Anterior cingulate cortex (tissue), 58 donors: ENCODE results near the gene CDK19.
"Not testable (repeated sequence)": the region's sequence is repeated elsewhere in the genome, so short reads cannot be mapped to it uniquely, and the experiment has no call there.

ENCODE experiments used
- DNase-seq, 58 donors: peaks; one replicate each; lab custom pipeline; 2025; lab: John Stamatoyannopoulos, UW

The CDK19 gene

DNA sequence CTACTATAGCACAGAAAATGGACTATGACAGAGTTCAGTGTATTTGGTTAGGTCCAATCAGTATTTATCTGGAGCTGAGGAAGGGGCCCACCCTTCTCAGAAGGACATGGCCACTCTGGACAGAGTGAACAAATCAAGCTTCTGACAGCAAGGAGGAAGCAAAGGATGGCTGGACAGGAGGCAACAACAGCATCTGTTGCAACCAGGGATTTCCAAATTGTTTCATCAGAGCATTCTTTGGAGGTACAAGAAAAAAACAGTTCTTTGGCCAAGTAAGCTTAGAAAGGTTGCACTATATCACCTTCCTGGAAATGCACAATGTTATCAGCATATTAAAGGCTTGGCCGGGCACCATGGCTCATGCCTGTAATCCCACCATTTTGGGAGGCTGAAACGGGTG is 220.2 kb downstream of the CDK19 start:
- DNase-seq: no peak

DNA sequence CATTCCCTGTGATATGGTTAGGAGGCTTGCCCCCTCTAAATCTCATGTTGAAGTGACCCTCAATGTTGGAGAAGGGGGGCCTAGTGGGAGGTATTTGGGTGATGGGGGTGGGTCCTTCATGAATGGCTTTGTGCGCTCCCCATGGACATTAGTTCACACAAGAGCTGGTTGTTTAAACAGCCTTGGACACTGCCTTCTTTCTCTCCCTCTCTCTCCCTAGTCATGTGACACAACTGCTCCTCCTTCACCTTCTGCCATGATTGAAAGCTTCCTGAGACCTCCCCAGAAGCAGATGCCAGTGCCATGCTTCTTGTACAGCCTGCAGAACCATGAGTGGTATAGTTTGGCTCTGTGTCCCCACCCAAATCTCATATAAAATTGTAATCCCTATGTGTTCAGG is 221.6 kb downstream of the CDK19 start:
- DNase-seq: no peak

DNA sequence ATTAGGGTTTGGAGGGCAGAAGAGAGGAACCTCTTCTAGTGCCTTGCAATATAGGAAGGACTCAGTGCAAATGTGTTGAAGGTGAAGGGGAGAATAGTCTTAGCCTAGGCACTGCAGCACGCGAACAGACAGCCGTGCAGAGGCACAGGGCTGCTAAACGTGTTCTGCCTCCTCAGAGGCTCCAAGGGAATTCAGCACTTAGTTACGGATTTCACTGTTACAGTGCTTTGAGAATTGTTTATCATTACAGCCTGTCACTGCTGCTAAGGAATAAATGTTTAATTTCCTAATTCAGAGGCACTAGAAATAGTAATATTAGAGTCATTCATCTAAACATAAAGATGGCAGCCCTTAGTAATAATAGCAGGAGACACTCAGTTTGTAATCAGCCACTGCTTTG is 222.5 kb downstream of the CDK19 start:
- no peak for DNase-seq

DNA sequence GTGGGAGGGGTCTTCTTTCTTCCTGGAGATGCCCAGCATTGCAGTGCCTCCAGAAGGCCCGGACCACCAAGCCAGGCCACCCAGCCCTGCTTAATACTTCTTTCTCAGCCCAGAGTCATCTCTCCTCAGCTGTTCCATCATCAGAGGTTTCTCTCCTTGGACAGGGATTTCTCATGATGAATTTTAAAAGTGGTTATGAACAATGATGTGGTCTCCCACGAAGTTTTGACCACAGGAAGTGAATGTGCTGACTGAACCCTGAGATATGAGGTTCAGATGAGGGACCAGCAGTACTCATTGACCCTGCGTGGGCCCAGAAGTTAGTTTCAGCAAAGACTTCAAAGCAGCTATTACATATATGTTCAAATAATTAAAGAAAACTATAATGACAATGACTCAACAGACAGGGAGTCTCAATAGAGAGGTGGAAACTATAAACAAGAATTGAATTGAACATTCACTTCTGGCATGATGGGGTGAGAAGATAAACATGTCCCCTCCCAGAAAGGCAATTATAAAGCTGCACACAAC is 224.4 kb downstream of the CDK19 start:
- no peak for DNase-seq

DNA sequence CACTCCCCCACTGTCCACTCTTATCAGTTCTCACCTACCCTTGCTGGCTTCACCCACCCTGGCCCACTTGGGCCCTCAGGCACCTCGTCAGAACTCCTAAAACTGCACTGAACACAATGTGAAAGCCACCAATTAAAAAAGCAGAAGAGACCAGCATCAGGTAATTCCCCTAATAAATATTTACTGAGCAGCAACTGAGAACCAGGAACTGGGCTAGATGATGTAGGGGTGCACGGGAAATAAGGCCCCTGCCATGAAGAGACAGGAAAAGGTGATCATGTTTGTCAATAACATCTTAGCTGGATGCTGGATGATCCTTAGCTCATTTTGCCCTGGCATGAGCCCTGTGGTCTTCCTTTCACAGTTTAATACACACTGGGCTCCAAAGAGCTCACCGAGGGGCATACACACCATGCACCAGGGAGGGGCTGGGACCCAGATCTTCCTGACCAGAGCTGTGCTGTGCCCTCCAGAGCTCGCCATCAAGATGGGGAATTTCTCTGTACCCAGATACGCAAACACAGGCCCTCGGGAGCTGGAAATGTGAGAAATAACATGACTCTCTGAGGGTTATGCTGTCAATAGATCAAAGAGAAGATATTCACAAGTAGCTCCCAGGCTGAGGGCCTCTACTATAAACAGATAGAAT is 225.3 kb downstream of the CDK19 start:
- DNase-seq: no peak

DNA sequence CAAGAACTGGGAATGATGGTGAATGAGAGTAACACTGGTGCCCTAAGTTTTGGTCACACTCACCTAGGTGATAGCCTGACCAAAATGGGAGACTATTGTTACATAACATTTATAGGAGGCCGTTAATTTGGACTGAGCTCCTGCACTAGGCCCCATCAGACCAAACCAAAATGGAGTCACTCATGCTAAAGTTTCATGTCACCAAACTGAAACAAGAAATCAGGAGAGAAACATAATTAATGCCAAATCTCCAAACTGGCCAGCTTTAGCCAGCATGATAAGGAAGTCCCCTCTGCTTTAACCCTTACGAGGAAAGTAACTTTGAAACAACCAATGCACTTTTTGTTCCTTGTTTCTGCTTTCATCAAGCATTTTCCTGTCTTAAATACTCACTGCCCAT is 227.9 kb downstream of the CDK19 start:
- no peak for DNase-seq

DNA sequence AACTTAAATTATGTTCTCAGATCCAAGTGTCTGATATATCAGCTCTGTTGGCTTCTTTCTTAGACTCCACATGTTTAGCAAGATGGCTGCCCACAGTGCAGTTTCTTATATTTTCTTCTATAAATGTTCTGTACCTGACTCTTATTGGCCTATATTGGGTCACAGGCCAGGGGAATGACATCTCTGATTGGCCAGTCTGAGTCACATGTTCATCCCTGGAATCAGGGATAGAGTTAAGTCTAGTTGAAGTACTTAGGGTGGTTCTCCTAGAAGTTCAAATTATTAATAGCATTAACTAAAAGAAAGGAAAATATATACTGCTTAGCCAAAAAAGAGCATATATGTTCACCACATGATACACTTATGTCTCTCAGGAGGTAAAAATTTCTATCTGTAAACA is 233.6 kb downstream of the CDK19 start:
- no peak for DNase-seq

DNA sequence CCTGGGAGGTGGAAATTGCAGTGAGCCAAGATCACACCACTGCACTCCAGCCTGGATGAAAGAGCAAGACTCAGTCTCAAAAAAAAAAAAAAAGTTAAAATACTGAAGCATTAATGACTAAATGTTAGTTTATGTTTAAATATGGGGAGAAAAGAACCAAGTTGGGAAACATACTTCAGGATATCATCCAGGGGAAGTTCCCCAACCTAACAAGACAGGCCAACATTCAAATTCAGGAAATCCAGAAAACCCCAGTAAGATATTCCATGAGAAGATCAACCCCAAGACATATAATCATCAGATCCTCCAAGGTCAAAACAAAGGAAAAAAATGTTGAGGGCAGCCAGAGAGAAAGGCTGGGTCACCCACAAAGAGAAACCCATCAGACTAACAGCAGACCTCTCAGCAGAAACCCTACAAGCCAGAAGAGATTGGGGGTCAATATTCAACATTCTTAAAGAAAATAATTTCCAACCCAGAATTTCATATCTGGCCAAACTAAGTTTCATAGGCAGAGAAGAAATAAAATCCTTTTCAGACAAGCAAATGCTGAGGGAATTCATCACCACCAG is 237.6 kb downstream of the CDK19 start:
- not testable (repeated sequence) for DNase-seq

DNA sequence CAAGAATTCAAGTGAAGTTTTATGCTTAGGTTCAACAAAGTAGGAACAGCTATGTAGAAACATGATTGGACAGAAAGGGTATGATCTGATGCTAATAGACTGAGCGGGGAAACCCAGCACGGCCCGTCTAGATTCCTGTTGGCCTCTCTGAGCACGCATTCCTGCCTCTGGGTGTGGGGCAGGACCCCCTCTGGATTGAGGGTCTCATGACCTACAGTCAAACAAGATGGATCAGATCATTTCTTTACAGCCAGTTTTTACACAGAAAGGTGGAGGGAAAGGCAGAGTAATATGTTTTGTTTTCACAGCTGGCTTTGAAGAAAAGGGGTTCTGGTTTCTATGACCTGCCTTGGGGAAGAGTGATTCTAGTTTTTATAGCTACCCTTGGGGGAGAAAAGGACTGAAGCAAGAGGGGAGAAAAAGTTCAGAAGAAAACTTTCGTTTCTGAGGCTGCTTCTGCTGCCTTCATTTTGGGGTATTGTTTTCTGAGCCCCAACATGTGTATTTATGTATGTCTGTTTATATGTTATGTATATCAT is 239.3 kb downstream of the CDK19 start:
- no peak for DNase-seq

DNA sequence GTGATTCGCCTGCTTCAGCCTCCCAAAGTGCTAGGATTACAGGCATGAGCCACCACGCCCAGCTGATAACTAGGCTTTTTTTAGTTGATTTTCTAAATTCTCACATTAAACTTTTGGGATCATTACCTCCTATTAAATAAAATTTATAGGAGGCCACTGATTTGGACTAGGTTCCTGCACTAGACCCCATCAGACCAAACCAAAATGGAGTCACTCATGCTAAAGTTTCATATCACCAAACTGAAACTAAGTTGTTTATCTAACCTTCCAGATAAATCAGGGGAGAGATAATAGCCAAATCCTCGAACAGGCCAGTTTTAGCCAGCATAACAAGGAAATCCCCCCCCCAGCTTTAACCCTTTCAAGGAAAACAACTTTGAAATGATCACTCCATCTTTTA is 240.5 kb downstream of the CDK19 start:
- DNase-seq: no peak

DNA sequence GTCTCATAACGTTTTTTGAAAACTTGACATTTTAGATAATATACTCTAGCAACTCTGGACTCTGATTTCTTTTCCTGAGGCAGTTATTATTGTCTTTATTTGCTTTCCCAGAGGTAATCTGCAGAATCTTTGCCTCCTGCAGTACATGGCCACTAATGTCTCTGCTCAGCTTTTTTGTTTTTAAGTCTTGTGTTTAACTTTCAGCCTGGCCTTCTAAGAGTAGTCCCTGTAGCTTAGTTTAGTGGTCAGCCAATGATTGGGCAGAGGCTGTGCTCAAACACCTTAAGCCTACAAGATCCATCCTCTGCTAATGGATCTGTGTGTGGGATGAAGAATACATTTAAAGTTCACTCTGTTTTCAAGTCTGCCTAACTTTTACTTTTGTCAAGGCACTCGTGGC is 241.7 kb downstream of the CDK19 start:
- DNase-seq: no peak

DNA sequence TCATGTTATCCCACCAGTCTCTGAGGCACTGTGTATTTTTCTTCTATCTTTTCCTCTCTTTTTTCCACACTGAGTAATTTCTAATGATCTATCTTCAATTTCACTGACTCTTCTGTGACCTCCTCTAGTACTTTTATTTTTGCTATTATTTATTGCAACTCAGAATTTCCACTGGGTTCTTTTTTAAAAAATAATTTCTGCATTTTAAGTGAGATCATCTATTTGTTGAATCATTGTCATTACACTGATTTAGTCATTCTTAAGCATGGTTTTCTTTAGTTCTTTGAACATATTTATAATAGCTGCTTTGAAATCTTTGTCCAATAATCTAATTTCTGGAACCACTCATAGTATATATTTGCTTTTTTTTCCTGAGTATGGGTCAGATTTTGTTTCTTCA is 242.1 kb downstream of the CDK19 start:
- DNase-seq: no peak

DNA sequence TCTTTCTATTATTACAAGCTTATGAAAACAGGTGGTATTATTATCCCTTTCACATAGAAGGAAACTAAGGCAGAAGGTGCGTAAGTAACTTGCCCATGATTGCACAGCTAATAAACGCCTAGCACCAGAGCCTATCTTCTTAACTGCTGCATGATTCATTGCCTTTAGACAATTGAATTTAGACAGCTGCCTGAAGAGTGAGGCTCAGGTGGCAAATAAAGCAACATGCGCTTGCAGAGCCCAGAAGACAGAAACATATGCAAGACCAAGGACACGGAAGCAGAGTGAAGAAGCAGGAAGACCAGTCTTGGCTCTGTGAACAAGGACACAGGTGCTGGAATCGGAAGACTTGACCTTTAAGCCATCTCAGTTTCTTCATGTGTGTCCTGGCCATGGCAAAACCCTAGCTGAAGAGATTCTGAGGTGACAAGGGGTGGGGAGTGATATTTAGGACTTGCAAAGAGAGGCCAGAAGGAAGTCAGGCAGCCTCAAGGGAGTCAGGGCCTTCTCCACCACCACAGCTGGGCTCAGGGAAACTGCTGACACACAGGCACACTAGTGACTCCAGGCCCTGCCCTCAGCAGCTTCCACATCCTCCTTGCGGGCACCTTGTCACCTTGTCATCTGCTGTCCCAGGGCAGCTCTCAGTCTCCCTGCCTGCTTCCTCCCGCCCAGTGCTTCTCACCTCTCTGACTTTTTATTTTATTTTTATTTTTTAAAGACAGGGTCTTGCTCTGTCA is 247.1 kb downstream of the CDK19 start:
- no peak for DNase-seq

DNA sequence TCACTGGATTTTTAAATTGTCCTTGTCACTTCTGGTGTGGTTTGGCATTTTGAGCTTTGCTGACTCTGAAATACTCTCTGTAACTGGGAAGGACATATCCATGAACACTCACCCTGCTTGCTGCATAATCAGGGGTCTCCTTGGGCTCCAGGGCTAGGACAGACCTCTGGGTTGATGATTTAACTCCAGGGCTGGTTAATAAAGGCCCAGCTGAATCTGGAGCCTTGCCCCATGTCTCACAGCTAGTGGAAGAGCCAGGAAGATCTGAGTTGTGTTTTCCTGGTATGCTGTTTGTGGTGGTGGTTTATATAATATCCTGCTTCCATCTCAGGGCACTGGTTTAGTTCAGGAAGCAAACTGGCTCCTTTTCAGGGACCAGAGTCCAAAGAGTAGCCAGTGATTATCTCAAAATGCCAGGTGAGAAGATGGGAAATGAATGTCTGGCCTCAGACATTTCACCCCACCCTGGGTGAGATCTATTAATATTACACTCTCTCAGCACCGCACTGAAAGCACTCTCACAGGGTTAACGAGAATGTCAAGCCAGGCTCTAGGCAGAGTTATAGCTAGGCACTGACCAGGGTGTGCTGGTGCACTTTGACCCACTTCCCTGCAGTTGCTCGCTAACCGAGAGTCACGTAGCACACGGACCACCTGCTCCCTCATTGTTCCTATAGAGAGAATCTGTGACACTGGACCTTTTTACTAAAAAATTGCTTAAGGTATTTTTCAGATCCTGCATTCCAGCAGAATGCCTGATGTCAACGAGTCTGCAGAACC is 248.7 kb downstream of the CDK19 start:
- no peak for DNase-seq

DNA sequence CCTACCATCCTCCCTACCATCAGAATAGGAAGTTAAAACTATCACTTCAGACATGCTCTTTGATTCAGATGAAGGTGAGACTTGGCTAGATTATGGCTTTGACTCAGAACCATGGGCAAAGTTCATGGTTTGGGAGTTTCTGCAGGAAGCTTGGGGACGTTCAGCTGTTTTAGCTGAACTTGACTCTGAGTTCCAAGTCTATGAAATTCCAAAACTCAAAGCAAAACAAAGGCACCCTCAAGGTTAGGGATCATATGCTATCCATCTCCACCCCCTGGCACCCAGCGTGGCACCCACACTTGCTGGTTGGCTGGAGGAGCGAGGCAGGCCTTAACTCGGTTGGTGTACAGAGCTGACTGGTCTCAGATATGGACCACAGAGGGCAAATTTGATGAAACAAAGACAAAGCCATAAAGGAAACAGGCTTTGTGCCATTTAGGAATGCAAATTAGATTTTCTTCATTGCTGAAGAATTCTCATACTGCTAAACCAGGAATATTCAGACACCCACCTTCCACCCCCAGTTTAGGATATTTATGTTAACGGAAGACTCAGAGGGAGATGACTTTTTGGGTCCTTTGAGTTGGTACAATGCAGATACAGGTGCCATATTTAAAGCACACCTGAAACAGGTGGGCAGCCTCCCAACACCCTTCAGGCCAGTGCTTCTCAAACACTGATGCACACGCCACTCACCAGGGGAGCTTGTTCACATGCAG is 250.4 kb downstream of the CDK19 start:
- no peak for DNase-seq

DNA sequence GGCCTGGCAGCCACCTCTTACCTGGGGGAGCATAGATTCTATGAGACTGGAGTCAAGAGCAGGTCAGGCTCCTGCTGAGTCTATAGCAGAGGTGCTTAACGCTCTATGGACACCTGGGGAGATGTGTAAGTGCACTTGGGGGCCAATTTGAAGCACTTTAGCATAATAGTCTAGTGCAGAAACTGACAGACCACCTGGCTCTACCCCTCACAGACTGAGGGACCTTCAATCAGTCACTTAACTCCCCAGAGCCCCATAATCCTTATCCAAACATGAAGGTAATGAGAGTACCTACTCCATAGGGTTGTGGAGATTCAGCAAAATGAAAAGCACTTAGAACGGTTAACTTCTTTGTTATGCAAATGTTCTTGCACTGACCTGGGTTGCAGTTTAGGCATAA is 251.6 kb downstream of the CDK19 start:
- DNase-seq: no peak

DNA sequence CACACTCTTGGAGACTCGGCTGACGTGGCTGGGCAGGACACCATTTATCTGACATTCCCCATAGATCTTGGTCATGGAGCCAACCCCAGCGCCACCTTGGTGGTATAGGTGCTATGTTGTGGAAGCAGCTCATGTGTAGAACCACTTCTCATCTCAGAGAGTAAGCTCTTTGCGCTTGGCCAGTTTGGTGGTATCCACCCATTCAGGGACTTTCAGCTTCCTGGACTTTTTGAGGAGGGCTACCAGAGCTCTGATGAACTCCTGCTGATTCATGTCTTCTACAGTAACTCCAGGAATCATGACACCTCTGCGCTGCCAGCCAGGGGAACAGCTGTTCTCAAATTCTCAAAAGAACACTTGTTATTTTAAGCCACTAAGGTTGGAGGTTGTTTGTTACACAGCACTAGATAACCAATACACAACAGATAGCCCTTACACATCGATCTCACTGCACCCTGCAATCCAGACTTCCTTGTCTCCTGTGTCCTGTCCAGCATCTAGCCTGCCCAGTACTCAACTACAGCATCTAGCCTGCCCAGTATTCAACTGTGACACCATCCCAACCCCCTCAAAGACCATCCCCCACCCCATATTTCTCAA is 252.9 kb downstream of the CDK19 start:
- no peak for DNase-seq

DNA sequence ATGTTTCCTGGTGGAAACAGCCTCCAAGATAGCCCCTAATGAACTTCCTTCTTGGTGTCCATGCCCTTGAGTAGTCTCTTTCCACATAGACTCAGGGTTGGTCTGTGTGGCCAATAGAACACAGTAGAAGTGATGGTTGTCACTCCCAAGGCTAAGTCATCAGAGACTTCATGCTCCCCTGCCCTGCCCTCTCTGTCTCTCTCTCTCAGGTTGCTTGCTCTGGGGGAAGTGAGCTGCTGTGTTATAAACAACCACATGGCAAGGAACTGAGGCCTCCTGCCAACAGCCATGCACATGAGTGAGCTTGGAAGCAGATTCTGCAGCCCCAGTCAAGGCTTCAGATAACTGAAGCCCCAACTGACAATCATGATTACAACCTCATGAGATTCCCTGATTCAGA is 253.6 kb downstream of the CDK19 start:
- DNase-seq: no peak

DNA sequence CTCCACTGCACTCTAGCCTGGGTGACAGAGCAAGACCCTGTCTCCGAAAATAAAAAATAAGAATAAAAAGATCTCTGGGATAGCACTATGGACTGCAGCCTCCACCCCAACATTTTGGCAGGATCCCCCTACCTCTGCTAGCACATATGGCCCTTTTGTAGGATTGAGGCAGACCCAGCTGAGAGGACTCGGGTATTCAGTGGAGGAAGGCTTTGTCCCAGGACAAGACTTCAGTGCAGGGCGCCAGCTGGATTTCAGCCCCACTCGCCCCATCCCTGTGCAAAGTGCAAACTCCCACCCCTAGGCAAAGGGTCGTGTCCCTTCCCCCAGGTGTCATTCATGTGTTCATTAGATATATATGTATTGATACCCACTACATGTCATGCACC is 254.3 kb downstream of the CDK19 start:
- no peak for DNase-seq
